Ascending aorta (tissue), 2 donors: ENCODE measurements around the gene BLTP2. TPM values are rescaled to one million over a fixed set of nuclear protein-coding genes. Genes with fewer than 3 reads are reported as not detected.
"Not testable (repeated sequence)": the region's sequence is repeated elsewhere in the genome, so short reads cannot be mapped to it uniquely, and the experiment has no call there.

Experiments
- DNase-seq, 2 donors: peaks; one replicate each; pipeline ENCODE4 v3.0.0-alpha.2; 2019; ENCODE audit warnings: low spot score in 2 of 2
- H3K27ac ChIP-seq, 2 donors: fragments of 200-600 bp; sonication (generic); one replicate each; pipeline ENCODE4 v1.5.1; 2016 to 2017; ENCODE audit warnings: mild to moderate bottlenecking in 1 of 2
- H3K27me3 ChIP-seq: fragments of 200-600 bp; sonication (generic); one replicate; pipeline ENCODE4 v1.5.1; 2017
- H3K36me3 ChIP-seq, 2 donors: fragments of 200-600 bp; sonication (generic); one replicate each; pipeline ENCODE4 v1.5.1; 2016
- H3K4me1 ChIP-seq, 2 donors: fragments of 200-600 bp; sonication (generic); one replicate each; pipeline ENCODE4 v1.5.1; 2016 to 2017; ENCODE audit warnings: mild to moderate bottlenecking in 1 of 2
- H3K4me3 ChIP-seq, 2 donors: fragments of 200-600 bp; sonication (generic); one replicate each; pipeline ENCODE4 v1.5.1; 2016 to 2017; ENCODE audit warnings: mild to moderate bottlenecking in 1 of 2
- H3K9me3 ChIP-seq, 2 donors: fragments of 200-600 bp; sonication (generic); one replicate each; pipeline ENCODE4 v1.5.1; 2016
- CTCF ChIP-seq, 3 experiments: fragments of 200-600 bp in 2 of 3; fragments of 450-650 bp in 1 of 3; sonication (generic) in 2 of 3; IDR thresholded peaks; one replicate each; pipeline ENCODE4 v1.5.1; 2016 to 2019; ENCODE audit warnings: antibody characterized with exemption in 3 of 3, mild to moderate bottlenecking in 1 of 3, moderate library complexity in 1 of 3
- intact Hi-C: fragments of 100-400 bp; cut with DNase I; formaldehyde crosslinking; loops from one replicate; pipeline ENCODE4 v1.15.1; 2023
- total RNA-seq: library from RNA; depleted of rRNA; stranded (reverse); fragments of >200 nt; gene quantifications from one replicate; pipeline ENCODE4 v1.1.0, GENCODE V29; 2016

BLTP2 gene
- total RNA-seq, 1 donor from 2014 or later, result 104 TPM

- Histone ChIP-seq H3K9me3 (no peaks in the 10 kb centered on the region), H3K4me3 (no peak overlapping the region), H3K4me1 (peaks cover 11 to 15% of the 10 kb centered on the region in 2 donors), H3K27me3 (no peaks in the 10 kb centered on the region), H3K27ac (no peak overlapping the region), H3K36me3 (peaks cover 23 to 44% of the 10 kb centered on the region in 2 donors)
- TF ChIP-seq CTCF (IDR thresholded peaks at IDR 0.05), result no peak
- intact Hi-C loops, result no loop called here
- no peak for DNase-seq
These were observed 22.9 kb upstream of the BLTP2 start for GRCh38 chr17:28667870-28668269.

GRCh38 chr17:28665994-28666393, 21.0 kb upstream of the BLTP2 start:
- no peak for DNase-seq
- Histone ChIP-seq H3K4me1 (peaks cover 15 to 19% of the 10 kb centered on the region in 2 donors), H3K27me3 (no peaks in the 10 kb centered on the region), H3K36me3 (peaks cover 10 to 25% of the 10 kb centered on the region in 2 donors), H3K4me3 (no peak overlapping the region), H3K9me3 (no peaks in the 10 kb centered on the region), H3K27ac (no peak overlapping the region)
- intact Hi-C loops, result no loop called here
- no peak for TF ChIP-seq CTCF (IDR thresholded peaks at IDR 0.05)

DNA sequence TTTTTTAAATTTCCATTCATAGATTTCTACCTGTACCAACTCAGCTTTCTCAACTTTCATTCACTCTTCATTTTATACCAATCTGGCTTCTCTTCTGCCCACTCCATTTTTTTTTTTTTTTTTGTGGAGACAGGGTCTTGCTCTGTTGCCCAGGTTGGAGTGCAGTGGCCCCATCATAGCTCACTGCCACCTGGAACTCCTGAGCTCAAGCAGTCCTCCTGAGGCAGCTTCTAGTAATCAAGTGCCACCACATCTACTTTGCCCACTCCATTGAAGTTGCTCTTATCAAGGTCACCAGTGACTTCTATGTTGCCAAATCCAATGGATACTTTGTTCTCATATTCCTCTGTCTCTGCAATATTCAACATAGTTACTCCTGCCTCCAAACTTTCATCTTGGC, 18.8 kb upstream of the BLTP2 start:
- peak overlapping the region in 1 of 2 donors; percentile 70 for H3K4me3 ChIP-seq
- DNase-seq, result no peak
- no peak overlapping the region for H3K27ac ChIP-seq
- H3K4me1 ChIP-seq, result peaks cover 16 to 26% of the 10 kb centered on the region in 2 donors
- H3K27me3 ChIP-seq, result no peaks in the 10 kb centered on the region
- H3K36me3 ChIP-seq, result peaks cover 14 to 27% of the 10 kb centered on the region in 2 donors
- TF ChIP-seq CTCF (IDR thresholded peaks at IDR 0.05), result no peak
- intact Hi-C loops, result loop anchor here (2.0 kb wide), 1 partner anchor 93 kb away; the partner anchor contains the start of gene PIGS
- H3K9me3 ChIP-seq, result no peaks in the 10 kb centered on the region

- H3K4me1 ChIP-seq, result peaks cover 16 to 26% of the 10 kb centered on the region in 2 donors
- peak overlapping the region; percentile 70 to 91 for H3K4me3 ChIP-seq
- no peak for TF ChIP-seq CTCF (IDR thresholded peaks at IDR 0.05)
- H3K36me3 ChIP-seq, result peaks cover 18 to 27% of the 10 kb centered on the region in 2 donors
- no peak for DNase-seq
- H3K27ac ChIP-seq, result peak overlapping the region; percentile 84 to 98
- no peaks in the 10 kb centered on the region for H3K27me3 ChIP-seq
- intact Hi-C loops, result loop anchor here (1.0 to 2.0 kb wide), 2 partner anchors 15 to 92 kb away; partner anchors contain the start of gene PIGS
- H3K9me3 ChIP-seq, result no peaks in the 10 kb centered on the region
These were observed 17.5 kb upstream of the BLTP2 start for GRCh38 chr17:28662527-28662829.

DNA sequence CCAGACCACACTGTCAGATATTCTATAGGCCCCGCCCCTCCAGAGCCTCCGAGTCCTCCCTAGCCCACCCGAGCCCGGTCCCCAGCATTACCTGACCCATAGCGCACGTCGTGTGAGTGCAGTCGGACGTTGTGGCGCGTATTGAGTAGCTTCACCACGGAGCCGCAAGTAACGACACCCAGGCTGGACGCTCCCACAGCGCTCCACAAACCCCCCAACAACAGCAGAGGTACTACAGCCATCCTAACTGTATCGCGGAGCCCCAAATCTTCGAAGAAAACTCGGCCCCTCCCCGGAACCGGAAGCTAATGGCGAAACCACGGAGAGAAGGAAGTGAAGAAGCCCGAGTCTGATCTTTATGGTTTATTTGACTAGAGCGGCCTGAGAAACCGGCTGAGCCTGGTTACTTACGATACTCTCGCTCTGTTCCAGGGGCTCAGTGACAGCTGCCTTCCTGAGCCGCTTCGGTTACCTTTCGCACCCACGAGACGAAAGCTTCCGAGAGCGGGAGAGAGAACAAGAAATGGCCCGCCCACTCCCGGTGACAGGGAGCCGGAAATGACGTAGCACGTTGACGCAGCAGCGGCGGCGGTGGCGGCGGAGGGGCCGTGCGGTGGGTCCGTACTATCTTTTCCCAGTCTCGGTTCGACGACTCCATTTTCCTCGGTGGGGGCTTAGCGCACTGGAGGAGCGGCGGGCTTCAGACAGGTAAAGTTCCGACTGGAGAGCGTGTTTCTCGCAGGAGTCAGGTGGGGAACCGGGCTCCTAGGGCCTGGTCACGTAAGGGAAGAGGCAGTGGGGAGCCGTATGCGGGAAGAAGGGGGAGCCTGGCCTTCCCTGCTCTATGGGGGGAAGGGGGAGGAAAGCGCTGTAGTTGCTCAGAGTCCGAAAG, 16.9 kb upstream of the BLTP2 start, which contains the start of the genes SDF2 and SUPT6H:
Gene SDF2 (minus strand): TSS at position 272 of the 892 bp plus-strand sequence. CDS start 30 bp downstream, at position 242.
Gene SUPT6H (plus strand): TSS at position 571 of the 892 bp plus-strand sequence. CDS start 11,197 bp downstream, outside the sequence.
- TF ChIP-seq CTCF (IDR thresholded peaks at IDR 0.05), result no peak
- peaks cover 20 to 33% of the 10 kb centered on the region in 2 donors for H3K36me3 ChIP-seq
- no peaks in the 10 kb centered on the region for H3K9me3 ChIP-seq
- no peaks in the 10 kb centered on the region for H3K27me3 ChIP-seq
- intact Hi-C loops, result loop anchor here (1.0 to 2.0 kb wide), 3 partner anchors 15 to 91 kb away; partner anchors contain the start of genes PIGS and PROCA1
- peak within 1 kb of the TSS; percentile 84 to 98 for H3K27ac ChIP-seq
- DNase-seq, result peak; percentile 53 to 94
- peaks cover 16 to 26% of the 10 kb centered on the region in 2 donors for H3K4me1 ChIP-seq
- H3K4me3 ChIP-seq, result peak within 1 kb of the TSS; percentile 70 to 91

DNA sequence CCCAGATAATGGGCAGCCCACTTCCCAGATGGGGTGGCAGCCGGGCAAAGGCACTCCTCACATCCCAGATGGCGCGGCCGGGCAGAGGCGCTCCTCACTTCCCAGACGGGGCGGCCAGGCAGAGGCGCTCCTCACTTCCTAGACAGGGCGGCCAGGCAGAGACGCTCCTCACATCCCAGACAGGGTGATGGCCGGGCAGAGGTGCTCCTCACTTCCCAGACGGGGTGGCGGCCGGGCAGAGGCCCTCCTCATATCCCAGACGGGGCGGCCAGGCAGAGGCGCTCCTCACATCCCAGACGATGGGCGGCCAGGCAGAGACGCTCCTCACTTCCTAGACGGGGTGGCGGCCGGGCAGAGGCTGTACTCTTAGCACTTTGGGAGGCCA, 14.5 kb upstream of the BLTP2 start:
- peaks cover 16 to 26% of the 10 kb centered on the region in 2 donors for H3K4me1 ChIP-seq
- H3K9me3 ChIP-seq, intact Hi-C loops, H3K27me3 ChIP-seq, H3K27ac ChIP-seq, H3K4me3 ChIP-seq, DNase-seq: not testable (repeated sequence)
- peaks cover 26 to 37% of the 10 kb centered on the region in 2 donors for H3K36me3 ChIP-seq

- Histone ChIP-seq H3K4me1 (peaks cover 11 to 21% of the 10 kb centered on the region in 2 donors), H3K36me3 (peaks cover 26 to 37% of the 10 kb centered on the region in 2 donors)
- H3K27me3 ChIP-seq, DNase-seq, H3K9me3 ChIP-seq, H3K27ac ChIP-seq, intact Hi-C loops, H3K4me3 ChIP-seq: not testable (repeated sequence)
These were observed 14.0 kb upstream of the BLTP2 start for GRCh38 chr17:28658766-28659496.

- H3K9me3 ChIP-seq, H3K27ac ChIP-seq, H3K27me3 ChIP-seq, intact Hi-C loops, DNase-seq, H3K4me3 ChIP-seq: not testable (repeated sequence)
- Histone ChIP-seq H3K4me1 (peaks cover 10 to 16% of the 10 kb centered on the region in 2 donors), H3K36me3 (peaks cover 26 to 37% of the 10 kb centered on the region in 2 donors)
These were observed 13.4 kb upstream of the BLTP2 start for GRCh38 chr17:28658342-28658741.
